Measurements from ENCODE around the gene TMEM131. TPM values are rescaled to one million over a fixed set of nuclear protein-coding genes. Genes with fewer than 3 reads are reported as not detected.

Gene TMEM131
- total RNA-seq, 2 donors from 2014 or later = 49.5 to 52.0 TPM

DNA sequence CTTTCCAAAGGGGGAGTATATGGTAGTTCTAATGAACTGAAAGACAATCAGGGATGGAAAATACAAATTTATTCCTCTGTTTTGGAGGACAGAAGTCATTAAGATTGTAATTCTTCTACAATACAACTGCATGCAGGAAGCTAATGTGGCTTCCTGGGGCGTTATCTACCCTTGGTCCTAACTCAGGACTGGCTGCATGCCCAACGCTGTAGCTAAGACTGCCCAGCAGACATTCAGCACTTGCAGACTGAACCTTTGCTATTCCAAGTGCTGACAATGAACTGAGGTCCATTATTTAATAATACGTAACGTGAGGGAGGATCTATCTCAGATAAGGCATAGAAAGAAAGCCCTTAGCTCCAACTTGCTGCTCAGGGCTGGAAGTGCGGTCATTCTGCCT, 229.2 kb downstream of the TMEM131 start:
- TF ChIP-seq, protein P1, sequence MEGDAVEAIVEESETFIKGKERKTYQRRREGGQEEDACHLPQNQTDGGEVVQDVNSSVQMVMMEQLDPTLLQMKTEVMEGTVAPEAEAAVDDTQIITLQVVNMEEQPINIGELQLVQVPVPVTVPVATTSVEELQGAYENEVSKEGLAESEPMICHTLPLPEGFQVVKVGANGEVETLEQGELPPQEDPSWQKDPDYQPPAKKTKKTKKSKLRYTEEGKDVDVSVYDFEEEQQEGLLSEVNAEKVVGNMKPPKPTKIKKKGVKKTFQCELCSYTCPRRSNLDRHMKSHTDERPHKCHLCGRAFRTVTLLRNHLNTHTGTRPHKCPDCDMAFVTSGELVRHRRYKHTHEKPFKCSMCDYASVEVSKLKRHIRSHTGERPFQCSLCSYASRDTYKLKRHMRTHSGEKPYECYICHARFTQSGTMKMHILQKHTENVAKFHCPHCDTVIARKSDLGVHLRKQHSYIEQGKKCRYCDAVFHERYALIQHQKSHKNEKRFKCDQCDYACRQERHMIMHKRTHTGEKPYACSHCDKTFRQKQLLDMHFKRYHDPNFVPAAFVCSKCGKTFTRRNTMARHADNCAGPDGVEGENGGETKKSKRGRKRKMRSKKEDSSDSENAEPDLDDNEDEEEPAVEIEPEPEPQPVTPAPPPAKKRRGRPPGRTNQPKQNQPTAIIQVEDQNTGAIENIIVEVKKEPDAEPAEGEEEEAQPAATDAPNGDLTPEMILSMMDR (IDR thresholded peaks at IDR 0.05) = no peak
- DNase-seq (ENCODE audit: low spot score) = no peak
- Histone ChIP-seq H3K9me3 (no peaks in the 10 kb centered on the region), H3K36me3 (peaks cover 20% of the 10 kb centered on the region), H3K27ac (no peak overlapping the region), H3K4me1 (ENCODE audit: control insufficient read depth in 1 of 2, low read depth in 2 of 2) (peaks cover 0 to 7% of the 10 kb centered on the region in 2 donors), H3K4me3 (no peak overlapping the region), H3K27me3 (replicated peaks; ENCODE audit: insufficient read depth) (no peaks in the 10 kb centered on the region)
- no peak for ATAC-seq (ENCODE audit: insufficient number of reproducible peaks, low FRiP score, low read depth)

DNA sequence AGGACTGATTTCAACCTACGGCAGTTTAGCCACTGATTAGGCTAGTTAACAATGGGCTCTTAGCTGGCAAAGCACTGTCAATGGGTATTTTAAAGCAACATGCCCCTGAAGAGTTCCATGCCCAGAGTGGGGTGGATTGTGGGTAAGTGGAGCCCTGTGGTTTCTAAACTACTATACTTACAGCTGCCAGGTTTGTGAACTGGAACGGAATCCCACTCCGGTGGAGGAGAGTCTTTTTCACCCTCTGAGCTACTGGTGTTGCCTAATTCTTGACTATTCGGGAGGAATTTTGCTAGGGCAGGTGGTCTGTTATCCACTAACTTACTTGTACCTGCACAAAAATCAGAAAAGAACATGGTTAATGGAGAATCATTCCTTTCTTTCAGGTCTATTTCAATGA, 229.8 kb downstream of the TMEM131 start:
- ATAC-seq (ENCODE audit: insufficient number of reproducible peaks, low FRiP score, low read depth) (no peak), DNase-seq (ENCODE audit: low spot score) (no peak)
- H3K27ac ChIP-seq = no peak overlapping the region
- TF ChIP-seq, protein P1 (IDR thresholded peaks at IDR 0.05) = no peak
- H3K27me3 ChIP-seq (replicated peaks; ENCODE audit: insufficient read depth) = no peaks in the 10 kb centered on the region
- no peak overlapping the region for H3K4me3 ChIP-seq
- H3K36me3 ChIP-seq = peaks cover 21% of the 10 kb centered on the region
- H3K9me3 ChIP-seq = no peaks in the 10 kb centered on the region
- H3K4me1 ChIP-seq (ENCODE audit: control insufficient read depth in 1 of 2, low read depth in 2 of 2) = peaks cover 0 to 7% of the 10 kb centered on the region in 2 donors

DNA sequence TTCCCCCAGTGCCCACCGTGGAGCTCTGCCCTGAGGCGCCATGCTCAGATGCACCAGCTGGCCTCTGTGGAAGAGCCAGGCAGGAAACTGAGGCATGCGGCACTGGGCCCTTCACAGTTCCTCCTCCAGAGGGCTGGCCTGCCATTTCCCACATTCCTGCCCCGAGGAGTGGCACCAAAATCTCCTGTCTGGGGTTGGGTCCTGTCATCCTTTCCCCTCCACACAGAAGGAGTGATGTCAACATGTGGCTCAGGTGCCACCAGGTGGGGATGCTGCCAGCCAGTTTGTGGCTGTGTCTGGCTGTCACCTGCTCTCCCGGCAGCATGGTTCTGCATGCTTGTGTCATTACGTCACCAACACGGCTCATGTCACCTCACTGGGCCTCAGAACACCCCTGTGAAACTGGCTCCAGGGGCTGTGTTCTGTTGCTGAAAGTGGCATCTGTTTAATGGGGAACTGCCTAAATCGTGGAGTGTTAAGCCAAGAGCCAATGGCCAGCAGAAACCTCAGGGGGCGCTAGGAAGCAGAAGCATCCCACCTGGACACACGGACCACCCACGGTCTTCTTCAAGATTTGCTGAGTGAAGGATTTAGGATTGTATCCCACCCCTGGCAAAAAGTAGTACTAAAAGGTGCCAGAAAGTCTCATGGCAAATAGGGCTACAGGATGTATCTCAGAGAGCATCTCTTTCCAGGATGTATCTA, 231.0 kb downstream of the TMEM131 start:
- DNase-seq (ENCODE audit: low spot score) = no peak
- Histone ChIP-seq H3K9me3 (no peaks in the 10 kb centered on the region), H3K4me3 (no peak overlapping the region), H3K27me3 (replicated peaks; ENCODE audit: insufficient read depth) (no peaks in the 10 kb centered on the region), H3K4me1 (ENCODE audit: control insufficient read depth in 1 of 2, low read depth in 2 of 2) (peaks cover 0 to 7% of the 10 kb centered on the region in 2 donors), H3K36me3 (peaks cover 28% of the 10 kb centered on the region), H3K27ac (no peak overlapping the region)
- TF ChIP-seq, protein P1 (IDR thresholded peaks at IDR 0.05) = no peak
- no peak for ATAC-seq (ENCODE audit: insufficient number of reproducible peaks, low FRiP score, low read depth)

DNA sequence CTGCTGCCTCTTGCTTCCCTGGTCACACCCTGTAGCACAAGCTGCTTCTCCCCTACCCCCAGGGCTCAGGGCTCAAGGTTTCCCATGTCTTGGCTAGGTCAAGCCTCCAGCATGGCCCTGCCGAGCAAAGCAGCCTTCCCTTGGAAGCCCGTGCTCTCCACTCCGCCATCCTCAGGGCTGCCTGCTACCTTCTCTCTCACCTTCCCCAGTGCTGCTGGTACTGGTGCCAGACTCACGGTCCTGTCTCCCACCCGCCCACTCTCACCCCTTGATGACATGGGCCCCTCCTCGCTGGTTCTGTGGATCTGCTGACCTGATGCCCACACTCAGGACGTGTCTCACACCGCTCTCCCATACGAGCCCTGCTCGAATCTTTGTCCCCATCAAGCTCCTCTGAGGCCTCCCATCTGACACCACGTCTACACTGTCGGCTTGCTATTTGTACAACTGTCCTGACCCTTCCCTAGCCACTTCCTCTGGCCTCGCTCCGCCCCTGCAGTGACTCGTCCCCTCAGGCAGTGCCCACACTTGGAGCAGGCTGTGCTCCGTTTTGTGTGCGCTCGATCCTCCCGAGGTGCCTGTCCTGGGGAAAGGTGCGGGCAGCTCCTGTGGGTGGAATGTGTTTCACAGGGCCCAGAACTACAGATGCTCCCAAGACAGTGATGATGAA, 232.4 kb downstream of the TMEM131 start:
- Histone ChIP-seq H3K4me1 (ENCODE audit: control insufficient read depth in 1 of 2, low read depth in 2 of 2) (peaks cover 0 to 8% of the 10 kb centered on the region in 2 donors), H3K27me3 (replicated peaks; ENCODE audit: insufficient read depth) (no peaks in the 10 kb centered on the region), H3K4me3 (no peak overlapping the region), H3K27ac (no peak overlapping the region), H3K36me3 (peaks cover 28% of the 10 kb centered on the region), H3K9me3 (no peaks in the 10 kb centered on the region)
- ATAC-seq (ENCODE audit: insufficient number of reproducible peaks, low FRiP score, low read depth) (no peak), DNase-seq (ENCODE audit: low spot score) (no peak)
- TF ChIP-seq, protein P1 (IDR thresholded peaks at IDR 0.05) = no peak

DNA sequence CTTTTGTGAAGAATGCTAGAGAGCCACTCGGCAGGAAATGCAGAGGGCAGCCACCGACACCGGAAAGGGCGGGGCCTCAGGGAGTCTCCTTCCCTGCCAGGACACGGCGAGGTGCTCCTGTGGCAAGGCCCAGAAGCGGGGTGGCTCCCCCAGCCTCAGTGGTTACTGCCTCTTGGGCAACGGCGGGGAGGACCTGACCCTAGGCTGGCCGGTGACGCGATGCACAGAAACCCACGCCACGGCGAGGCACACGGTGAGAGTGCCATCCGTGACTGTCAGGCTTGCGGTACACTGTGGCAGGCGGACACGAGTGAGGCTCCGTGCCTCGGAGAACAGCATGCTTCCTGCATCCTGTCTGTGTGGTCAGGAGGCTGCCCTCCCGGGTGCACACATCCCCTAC, 234.6 kb downstream of the TMEM131 start:
- no peaks in the 10 kb centered on the region for H3K9me3 ChIP-seq
- no peak overlapping the region for H3K27ac ChIP-seq
- H3K4me1 ChIP-seq (ENCODE audit: control insufficient read depth in 1 of 2, low read depth in 2 of 2) = peaks cover 0 to 11% of the 10 kb centered on the region in 2 donors
- no peak overlapping the region for H3K4me3 ChIP-seq
- TF ChIP-seq, protein P1 (IDR thresholded peaks at IDR 0.05) = no peak
- DNase-seq (ENCODE audit: low spot score) (no peak), ATAC-seq (ENCODE audit: insufficient number of reproducible peaks, low FRiP score, low read depth) (no peak)
- peaks cover 33% of the 10 kb centered on the region for H3K36me3 ChIP-seq
- no peaks in the 10 kb centered on the region for H3K27me3 ChIP-seq (replicated peaks; ENCODE audit: insufficient read depth)

Measured in thoracic aorta (tissue), 2 donors.